K562 (cell line): ENCODE results near the gene VAC14. TPM values are rescaled to one million over a fixed set of nuclear protein-coding genes. Genes with fewer than 3 reads are reported as not detected.
A peak's percentile ranks its signal among the peaks of the same experiment; 100 is the strongest.

ENCODE experiments used
- ATAC-seq: fragments of 200-7000 bp; cut with Tn5 transposase; 3 replicates; pipeline ENCODE4 v1.9.1; 2020; ENCODE audit warnings: moderate library complexity
- BruUV-seq: library from RNA; stranded (reverse); fragments of 400-500 nt; replicated peaks from 2 replicates; lab custom pipeline; 2021; lab: Mats Ljungman, UMichigan
- CTCF ChIA-PET: fragments of 300-600 bp; formaldehyde crosslinking; extraction: SDS; loops from one replicate; lab custom pipeline; 2021; ENCODE audit warnings: low intra/inter-chr PET ratio; lab: Yijun Ruan, JAX
- POLR2A ChIA-PET: fragments of 300-600, 350-650 bp; sonication (Branson Sonifier 250); formaldehyde crosslinking; extraction: SDS; loops from one replicate; lab custom pipeline; 2021; ENCODE audit warnings: antibody characterized with exemption, inconsistent platforms; lab: Yijun Ruan, JAX
- DNase-seq, 4 experiments: peaks; one replicate each; pipeline versions ENCODE4 v3.0.0 to v3.0.0-alpha.2; 2011 to 2018; ENCODE audit warnings: low spot score in 3 of 4, mixed read lengths in 3 of 4; ENCODE audit errors: extremely low read depth in 1 of 4
- FAIRE-seq: peaks from 2 replicates; lab custom pipeline; 2011; peaks lifted over from hg19 to GRCh38; lab: Jason Lieb, UNC
- H2AFZ ChIP-seq: 2 replicates; pipeline ENCODE4 v1.6.0; 2011; ENCODE audit warnings: low read depth, low read length, control low read depth, inconsistent platforms
- H3K27ac ChIP-seq: fragments of 200-600 bp; 3 replicates; pipeline ENCODE4 v1.8.0; 2011; ENCODE audit warnings: low read depth, mild to moderate bottlenecking, control low read depth, inconsistent platforms, low read length, moderate library complexity, mixed read lengths; ENCODE audit errors: extremely low read depth
- H3K27me3 ChIP-seq, 2 experiments: fragments of 300-600 bp in 1 of 2; 2 replicates in 1 of 2; 3 replicates in 1 of 2; pipeline versions ENCODE4 v1.6.0 to v1.8.0; 2011; ENCODE audit warnings: inconsistent platforms in 2 of 2, low read length in 2 of 2, mild to moderate bottlenecking in 1 of 2, mixed read lengths in 1 of 2, moderate library complexity in 1 of 2; ENCODE audit not compliant: control insufficient read depth in 2 of 2, insufficient read depth in 2 of 2
- H3K36me3 ChIP-seq: fragments of 300-600 bp; 3 replicates; pipeline ENCODE4 v1.8.0; 2011; ENCODE audit warnings: mild to moderate bottlenecking, low read length, inconsistent platforms; ENCODE audit not compliant: control insufficient read depth, insufficient read depth
- H3K4me1 ChIP-seq, 2 experiments: fragments of 200-600 bp in 1 of 2; replicated peaks in 1 of 2; 2 replicates in 1 of 2; 3 replicates in 1 of 2; pipeline versions ENCODE4 v1.5.1 to v1.8.0; 2011; ENCODE audit warnings: inconsistent platforms in 2 of 2, low read length in 2 of 2, mild to moderate bottlenecking in 1 of 2, mixed read lengths in 1 of 2, moderate library complexity in 1 of 2; ENCODE audit not compliant: control insufficient read depth in 2 of 2, insufficient read depth in 2 of 2
- H3K4me2 ChIP-seq: 2 replicates; pipeline ENCODE4 v1.6.1; 2011; ENCODE audit warnings: low read length, control low read depth, inconsistent platforms, mixed read lengths; ENCODE audit not compliant: insufficient read depth
- H3K4me3 ChIP-seq: fragments of 200-600 bp; sonication (generic), shearing (Covaris generic); 2 replicates; pipeline ENCODE4 v1.5.1; 2016; ENCODE audit warnings: control low read depth, inconsistent platforms
- H3K79me2 ChIP-seq: fragments of 200-600 bp; 3 replicates; pipeline ENCODE4 v1.8.0; 2011; ENCODE audit warnings: low read length, inconsistent platforms; ENCODE audit not compliant: control insufficient read depth, insufficient read depth
- H3K9ac ChIP-seq, 2 experiments: 2 replicates each; pipeline versions ENCODE4 v1.6.0 to v1.6.1; 2011; ENCODE audit warnings: low read depth in 2 of 2, low read length in 2 of 2, control low read depth in 1 of 2, inconsistent platforms in 1 of 2, mild to moderate bottlenecking in 1 of 2, mixed read lengths in 1 of 2; ENCODE audit not compliant: insufficient read depth in 1 of 2
- H3K9me1 ChIP-seq: one replicate; pipeline ENCODE4 v1.6.0; 2011; ENCODE audit warnings: inconsistent platforms, mild to moderate bottlenecking, low read length, moderate library complexity; ENCODE audit not compliant: control insufficient read depth, insufficient read depth
- H3K9me3 ChIP-seq: replicated peaks from 2 replicates; pipeline ENCODE4 v1.5.1; 2011; ENCODE audit warnings: low read depth, low read length, inconsistent platforms; ENCODE audit not compliant: control insufficient read depth, insufficient read depth
- H4K20me1 ChIP-seq: replicated peaks from 2 replicates; pipeline ENCODE4 v1.6.1; 2011; ENCODE audit warnings: low read length, inconsistent platforms, mixed read lengths; ENCODE audit not compliant: control insufficient read depth, insufficient read depth
- HMG20A ChIP-seq: fragments of 450-650 bp; formaldehyde crosslinking; conservative IDR thresholded peaks from 2 replicates; pipeline ENCODE4 v1.4.0; 2020; ENCODE audit warnings: mild to moderate bottlenecking, mixed read lengths
- KAT7 ChIP-seq: sonication (generic); formaldehyde crosslinking; IDR thresholded peaks from 2 replicates; pipeline ENCODE4 v1.8.0; 2022; ENCODE audit warnings: missing genetic modification reagents, mild to moderate bottlenecking, borderline replicate concordance
- KLF1 ChIP-seq: fragments of 450-650 bp; IDR thresholded peaks from 2 replicates; pipeline ENCODE4 v1.6.1; 2016; ENCODE audit warnings: missing genetic modification characterization, missing compliant biosample characterization
- MEF2D ChIP-seq: conservative IDR thresholded peaks from 2 replicates; pipeline ENCODE4 v1.6.1; 2016; ENCODE audit warnings: low read depth, missing genetic modification characterization, missing compliant biosample characterization
- MLLT1 ChIP-seq, 2 experiments: fragments of 450-650 bp; IDR thresholded peaks; 2 replicates each; pipeline ENCODE4 v1.6.1; 2016
- MTA1 ChIP-seq: fragments of 450-650 bp; IDR thresholded peaks from 2 replicates; pipeline ENCODE4 v1.6.1; 2017; ENCODE audit warnings: borderline replicate concordance
- MXD1 ChIP-seq: fragments of 250-450 bp; sonication (Bioruptor Pico); IDR thresholded peaks from 2 replicates; pipeline ENCODE4 v1.8.0; 2021; ENCODE audit warnings: borderline replicate concordance, mild to moderate bottlenecking, moderate library complexity; ENCODE audit not compliant: poor library complexity, severe bottlenecking
- NCOR1 ChIP-seq: fragments of 450-650 bp; IDR thresholded peaks from 2 replicates; pipeline ENCODE4 v1.6.1; 2016; ENCODE audit warnings: mild to moderate bottlenecking, moderate library complexity
- NR3C1 ChIP-seq: sonication (generic); formaldehyde crosslinking; IDR thresholded peaks from 2 replicates; pipeline ENCODE4 v1.8.1; 2022; ENCODE audit warnings: missing genetic modification reagents
- SMARCB1 ChIP-seq: IDR thresholded peaks from 2 replicates; pipeline ENCODE4 v1.6.1; 2011; ENCODE audit warnings: improper control_type of control experiment, low read depth; ENCODE audit not compliant: insufficient read length
- SOX6 ChIP-seq: fragments of 450-650 bp; IDR thresholded peaks from 2 replicates; pipeline ENCODE4 v1.6.1; 2014; ENCODE audit warnings: mild to moderate bottlenecking
- ZBTB2 ChIP-seq: fragments of 450-650 bp; IDR thresholded peaks from 2 replicates; pipeline ENCODE4 v1.6.1; 2016; ENCODE audit warnings: antibody characterized with exemption
- ZMIZ1 ChIP-seq, 2 experiments: fragments of 150-350 bp in 1 of 2; IDR thresholded peaks; 2 replicates each; pipeline ENCODE4 v1.6.1; 2012 to 2016; ENCODE audit warnings: low read depth in 2 of 2, low read length in 2 of 2, mild to moderate bottlenecking in 1 of 2, moderate library complexity in 1 of 2
- WGBS: fragments of 100-300 bp; shearing (Covaris generic); methylation state at CpG from one replicate; pipeline ENCODE4 v1.1.6; 2016; ENCODE audit warnings: low coverage, mixed read lengths; ENCODE audit not compliant: insufficient coverage; ENCODE audit errors: missing lambda C conversion rate; 5-methylcytosine and 5-hydroxymethylcytosine counted together
- in situ Hi-C: fragments of 300-500 bp; cut with MboI; formaldehyde crosslinking; loops from 4 replicates; pipeline ENCODE4 v1.15.0; 2018; ENCODE audit warnings: inconsistent platforms, mixed read lengths
- intact Hi-C: fragments of 100-400 bp; cut with micrococcal nuclease; formaldehyde crosslinking; loops from 2 replicates; pipeline ENCODE4 v1.14.2; 2022
- polyA plus RNA-seq, 8 experiments: library from polyadenylated mRNA; depleted of rRNA in 4 of 8; stranded (reverse) in 5 of 8; unstranded in 3 of 8; fragments of >200 nt; fragmentation: Nextera tagmentation in 2 of 8; fragmentation: Illumina TruSeq in 1 of 8; extraction: Ambion mirVana in 2 of 8; extraction: Trizol in 1 of 8; gene quantifications; 2 replicates each; pipeline versions ENCODE4 v1.2.1 to v1.2.3, GENCODE V29; 2011 to 2014; ENCODE audit warnings: inconsistent platforms in 1 of 8, missing spikeins in 1 of 8
- total RNA-seq, 7 experiments: library from RNA; depleted of rRNA in 6 of 7; stranded (reverse); fragments of >200 nt in 6 of 7; fragmentation: Illumina TruSeq in 2 of 7; extraction: Trizol in 2 of 7; gene quantifications; 2 replicates each; pipeline versions ENCODE4 v1.2.1 to v1.2.3, GENCODE V29; 2011 to 2021; ENCODE audit warnings: low replicate concordance in 1 of 7

The VAC14 gene
- total and polyA plus RNA-seq, 9 of the 15 experiments (the other 6 are each of a cell fraction or from before 2014, with no cell fraction given): 1.3 to 41.6 (median 26.6) TPM

- no TSS peak for BruUV-seq
- FAIRE-seq (no peak), DNase-seq (no peak), ATAC-seq (no peak)
- H3K79me2 ChIP-seq: no peaks in the 10 kb centered on the region
- peaks cover 5% of the 10 kb centered on the region; the same call in 1 of the 3 replicates for H3K36me3 ChIP-seq
- H3K27ac ChIP-seq: no peak overlapping the region
- H3K27me3 ChIP-seq: no peaks in the 10 kb centered on the region
- no peak overlapping the region for H3K4me2 ChIP-seq
- ChIA-PET POLR2A (interaction anchor here (0.6 kb wide), 1 partner anchor 683 kb away, joined by 3 read pairs; no protein-coding TSS in a partner anchor), CTCF (no interaction called here)
- H3K9me1 ChIP-seq: peaks cover 3% of the 10 kb centered on the region
- peak overlapping the region in 1 of 2 experiments; percentile 3; a peak in 2 of 4 replicates for H3K9ac ChIP-seq
- intact Hi-C loops (no loop called here), in situ Hi-C loops (no loop called here)
- 70% methylated on average over 11 of the region's 11 CpGs for WGBS
- no peak overlapping the region for H2AFZ ChIP-seq
- H4K20me1 ChIP-seq: no peaks in the 10 kb centered on the region
- no peak overlapping the region for H3K4me3 ChIP-seq
- H3K4me1 ChIP-seq: peaks cover 2 to 14% of the 10 kb centered on the region in 2 experiments; a peak in 3 of 5 replicates
- no peaks in the 10 kb centered on the region for H3K9me3 ChIP-seq
- no peak for TF ChIP-seq MTA1
- no peak for TF ChIP-seq SOX6
- TF ChIP-seq NR3C1 (CRISPR knock-in tag): no peak
- no peak for TF ChIP-seq NCOR1
- no peak for TF ChIP-seq KAT7 (CRISPR knock-in tag)
- no peak for TF ChIP-seq ZMIZ1 (IDR thresholded peaks at IDR 0.05; ENCODE audit: low read depth in 2 of 2, low read length in 2 of 2)
- no peak for TF ChIP-seq ZBTB2
- TF ChIP-seq KLF1 (tag): no peak
- TF ChIP-seq SMARCB1: no peak
- TF ChIP-seq MXD1 (CRISPR knock-in tag): no peak
- TF ChIP-seq HMG20A (CRISPR knock-in tag): no peak
- TF ChIP-seq MEF2D (tag): no peak
- no peak for TF ChIP-seq MLLT1 (IDR thresholded peaks at IDR 0.05)
Observed at GRCh38 chr16:70712359-70712758, 88.6 kb downstream of the VAC14 start.
